ENCODE data around the gene CBARP. TPM values are rescaled to one million over a fixed set of nuclear protein-coding genes. Genes with fewer than 3 reads are reported as not detected.

Gene CBARP
- total and polyA plus RNA-seq, 2 of the 13 experiments (the other 11 are each of a cell fraction or from before 2014, with no cell fraction given) = 1.2 to 1.4 TPM

DNA sequence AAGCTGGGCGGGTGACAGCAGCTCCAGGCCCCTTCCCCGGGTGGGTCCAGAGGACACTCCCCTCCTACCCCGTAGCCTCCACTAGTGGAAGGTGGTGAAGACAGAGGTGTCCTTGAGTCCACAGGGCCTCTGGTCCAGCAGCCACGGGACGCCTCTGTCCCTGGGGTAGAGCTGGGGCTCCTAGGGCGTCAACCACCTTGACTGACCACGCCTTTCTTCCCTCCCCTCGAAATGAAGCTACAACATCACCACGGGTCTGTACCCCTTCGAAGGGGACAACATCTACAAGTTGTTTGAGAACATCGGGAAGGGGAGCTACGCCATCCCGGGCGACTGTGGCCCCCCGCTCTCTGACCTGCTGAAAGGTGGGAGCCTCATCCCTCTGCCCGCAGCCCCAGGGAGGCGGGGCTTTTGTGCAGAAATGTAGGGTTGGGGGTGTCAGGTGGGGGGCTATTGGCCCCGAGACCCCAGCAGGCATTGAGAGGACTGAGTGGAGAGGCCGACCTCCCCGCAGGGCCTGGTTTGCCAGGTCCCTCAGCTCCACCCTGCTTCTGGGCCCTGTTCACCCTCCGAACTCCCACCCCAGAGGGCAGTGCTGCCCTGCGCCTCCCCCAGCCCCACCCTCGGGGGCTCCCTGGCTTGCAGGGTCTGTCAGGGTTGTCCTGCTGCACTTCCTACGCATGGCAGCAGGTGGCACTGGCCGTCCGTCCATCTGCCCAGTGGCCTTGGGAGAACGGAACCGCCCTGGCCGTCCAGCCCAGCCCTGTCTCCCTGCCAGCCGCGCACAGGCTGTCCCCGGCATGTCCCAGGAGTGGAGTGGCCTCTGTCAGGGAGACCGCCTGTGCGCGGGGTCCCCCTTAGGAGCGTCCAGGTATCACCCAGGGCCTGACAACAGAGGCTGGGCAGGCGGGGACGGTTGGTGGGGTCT is 16.6 kb downstream of the CBARP start (continued):
- TF ChIP-seq, protein P1, sequence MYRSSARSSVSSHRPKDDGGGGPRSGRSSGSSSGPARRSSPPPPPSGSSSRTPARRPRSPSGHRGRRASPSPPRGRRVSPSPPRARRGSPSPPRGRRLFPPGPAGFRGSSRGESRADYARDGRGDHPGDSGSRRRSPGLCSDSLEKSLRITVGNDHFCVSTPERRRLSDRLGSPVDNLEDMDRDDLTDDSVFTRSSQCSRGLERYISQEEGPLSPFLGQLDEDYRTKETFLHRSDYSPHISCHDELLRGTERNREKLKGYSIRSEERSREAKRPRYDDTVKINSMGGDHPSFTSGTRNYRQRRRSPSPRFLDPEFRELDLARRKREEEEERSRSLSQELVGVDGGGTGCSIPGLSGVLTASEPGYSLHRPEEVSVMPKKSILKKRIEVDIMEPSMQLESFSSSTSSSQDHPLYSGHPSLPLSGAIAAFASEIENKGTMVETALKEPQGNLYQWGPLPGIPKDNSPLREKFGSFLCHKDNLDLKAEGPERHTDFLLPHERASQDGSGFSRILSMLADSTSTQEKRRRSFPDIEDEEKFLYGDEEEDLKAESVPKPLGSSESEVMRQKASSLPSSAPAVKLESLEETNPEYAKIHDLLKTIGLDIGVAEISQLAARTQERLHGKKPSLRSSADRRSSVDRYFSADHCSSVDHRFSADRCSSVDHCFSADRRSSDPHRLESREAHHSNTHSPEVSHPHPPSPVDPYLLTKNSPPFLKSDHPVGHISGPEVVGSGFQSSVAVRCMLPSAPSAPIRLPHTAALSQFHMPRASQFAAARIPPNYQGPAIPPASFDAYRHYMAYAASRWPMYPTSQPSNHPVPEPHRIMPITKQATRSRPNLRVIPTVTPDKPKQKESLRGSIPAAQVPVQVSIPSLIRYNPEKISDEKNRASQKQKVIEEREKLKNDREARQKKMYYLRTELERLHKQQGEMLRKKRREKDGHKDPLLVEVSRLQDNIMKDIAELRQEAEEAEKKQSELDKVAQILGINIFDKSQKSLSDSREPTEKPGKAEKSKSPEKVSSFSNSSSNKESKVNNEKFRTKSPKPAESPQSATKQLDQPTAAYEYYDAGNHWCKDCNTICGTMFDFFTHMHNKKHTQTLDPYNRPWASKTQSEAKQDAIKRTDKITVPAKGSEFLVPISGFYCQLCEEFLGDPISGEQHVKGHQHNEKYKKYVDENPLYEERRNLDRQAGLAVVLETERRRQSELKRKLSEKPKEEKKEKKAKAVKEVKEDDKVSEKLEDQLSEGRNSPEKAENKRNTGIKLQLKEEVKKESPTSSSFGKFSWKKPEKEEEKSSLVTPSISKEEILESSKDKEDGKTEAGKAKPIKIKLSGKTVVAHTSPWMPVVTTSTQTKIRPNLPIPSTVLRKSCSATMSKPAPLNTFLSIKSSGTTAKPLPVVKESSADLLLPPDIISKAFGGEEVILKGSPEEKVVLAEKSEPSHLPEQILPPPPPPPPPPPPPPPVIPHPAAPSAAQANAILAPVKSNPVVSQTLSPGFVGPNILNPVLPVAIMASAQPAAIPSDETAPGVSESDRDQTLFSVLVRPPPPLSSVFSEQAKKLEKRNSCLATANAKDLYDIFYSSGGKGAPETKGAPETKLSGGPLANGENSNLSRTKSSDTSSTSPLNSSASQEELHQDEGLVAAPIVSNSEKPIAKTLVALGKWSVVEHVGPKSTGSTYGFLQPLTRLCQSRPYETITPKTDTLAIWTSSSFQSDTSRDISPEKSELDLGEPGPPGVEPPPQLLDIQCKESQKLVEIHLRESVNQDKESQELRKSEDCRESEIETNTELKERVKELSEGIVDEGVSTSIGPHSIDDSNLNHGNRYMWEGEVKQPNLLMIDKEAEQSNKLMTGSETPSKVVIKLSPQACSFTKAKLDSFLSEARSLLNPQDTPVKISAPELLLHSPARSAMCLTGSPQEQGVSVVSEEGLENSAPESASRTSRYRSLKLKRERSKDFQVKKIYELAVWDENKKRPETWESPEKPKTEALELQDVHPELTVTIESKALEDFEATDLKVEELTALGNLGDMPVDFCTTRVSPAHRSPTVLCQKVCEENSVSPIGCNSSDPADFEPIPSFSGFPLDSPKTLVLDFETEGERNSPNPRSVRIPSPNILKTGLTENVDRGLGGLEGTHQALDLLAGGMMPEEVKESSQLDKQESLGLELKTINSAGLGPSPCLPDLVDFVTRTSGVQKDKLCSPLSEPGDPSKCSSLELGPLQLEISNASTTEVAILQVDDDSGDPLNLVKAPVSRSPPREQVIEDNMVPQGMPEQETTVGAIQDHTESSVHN (CRISPR knock-in tag; IDR thresholded peaks at IDR 0.05) = no peak
- no peak for TF ChIP-seq CENPX (CRISPR knock-in tag; IDR thresholded peaks at IDR 0.05)
- TF ChIP-seq ZNF547 (CRISPR knock-in tag; IDR thresholded peaks at IDR 0.05) = no peak
- 0 out of 2 replicates have a peak, but pooled peaks have one; percentile 19 for TF ChIP-seq ZNF501 (CRISPR knock-in tag; IDR thresholded peaks at IDR 0.05)
- TF ChIP-seq, protein P2, sequence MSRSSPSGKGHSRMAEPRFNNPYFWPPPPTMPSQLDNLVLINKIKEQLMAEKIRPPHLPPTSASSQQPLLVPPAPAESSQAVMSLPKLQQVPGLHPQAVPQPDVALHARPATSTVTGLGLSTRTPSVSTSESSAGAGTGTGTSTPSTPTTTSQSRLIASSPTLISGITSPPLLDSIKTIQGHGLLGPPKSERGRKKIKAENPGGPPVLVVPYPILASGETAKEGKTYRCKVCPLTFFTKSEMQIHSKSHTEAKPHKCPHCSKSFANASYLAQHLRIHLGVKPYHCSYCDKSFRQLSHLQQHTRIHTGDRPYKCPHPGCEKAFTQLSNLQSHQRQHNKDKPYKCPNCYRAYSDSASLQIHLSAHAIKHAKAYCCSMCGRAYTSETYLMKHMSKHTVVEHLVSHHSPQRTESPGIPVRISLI (CRISPR knock-in tag; IDR thresholded peaks at IDR 0.05; ENCODE audit: borderline replicate concordance) = no peak
- TF ChIP-seq, protein P3, sequence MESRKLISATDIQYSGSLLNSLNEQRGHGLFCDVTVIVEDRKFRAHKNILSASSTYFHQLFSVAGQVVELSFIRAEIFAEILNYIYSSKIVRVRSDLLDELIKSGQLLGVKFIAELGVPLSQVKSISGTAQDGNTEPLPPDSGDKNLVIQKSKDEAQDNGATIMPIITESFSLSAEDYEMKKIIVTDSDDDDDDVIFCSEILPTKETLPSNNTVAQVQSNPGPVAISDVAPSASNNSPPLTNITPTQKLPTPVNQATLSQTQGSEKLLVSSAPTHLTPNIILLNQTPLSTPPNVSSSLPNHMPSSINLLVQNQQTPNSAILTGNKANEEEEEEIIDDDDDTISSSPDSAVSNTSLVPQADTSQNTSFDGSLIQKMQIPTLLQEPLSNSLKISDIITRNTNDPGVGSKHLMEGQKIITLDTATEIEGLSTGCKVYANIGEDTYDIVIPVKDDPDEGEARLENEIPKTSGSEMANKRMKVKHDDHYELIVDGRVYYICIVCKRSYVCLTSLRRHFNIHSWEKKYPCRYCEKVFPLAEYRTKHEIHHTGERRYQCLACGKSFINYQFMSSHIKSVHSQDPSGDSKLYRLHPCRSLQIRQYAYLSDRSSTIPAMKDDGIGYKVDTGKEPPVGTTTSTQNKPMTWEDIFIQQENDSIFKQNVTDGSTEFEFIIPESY (CRISPR knock-in tag; IDR thresholded peaks at IDR 0.05) = peak; percentile 94
- 0 out of 2 replicates have a peak, but pooled peaks have one; percentile 29 for TF ChIP-seq ARNT2 (CRISPR knock-in tag; IDR thresholded peaks at IDR 0.05; ENCODE audit: low read depth)
- TF ChIP-seq, protein P4, sequence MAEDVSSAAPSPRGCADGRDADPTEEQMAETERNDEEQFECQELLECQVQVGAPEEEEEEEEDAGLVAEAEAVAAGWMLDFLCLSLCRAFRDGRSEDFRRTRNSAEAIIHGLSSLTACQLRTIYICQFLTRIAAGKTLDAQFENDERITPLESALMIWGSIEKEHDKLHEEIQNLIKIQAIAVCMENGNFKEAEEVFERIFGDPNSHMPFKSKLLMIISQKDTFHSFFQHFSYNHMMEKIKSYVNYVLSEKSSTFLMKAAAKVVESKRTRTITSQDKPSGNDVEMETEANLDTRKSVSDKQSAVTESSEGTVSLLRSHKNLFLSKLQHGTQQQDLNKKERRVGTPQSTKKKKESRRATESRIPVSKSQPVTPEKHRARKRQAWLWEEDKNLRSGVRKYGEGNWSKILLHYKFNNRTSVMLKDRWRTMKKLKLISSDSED (CRISPR knock-in tag; IDR thresholded peaks at IDR 0.05) = no peak
- TF ChIP-seq TCF7 (IDR thresholded peaks at IDR 0.05; ENCODE audit: low read depth) = no peak
- no peak for TF ChIP-seq ONECUT2 (CRISPR knock-in tag; IDR thresholded peaks at IDR 0.05)
- TF ChIP-seq, protein P5, sequence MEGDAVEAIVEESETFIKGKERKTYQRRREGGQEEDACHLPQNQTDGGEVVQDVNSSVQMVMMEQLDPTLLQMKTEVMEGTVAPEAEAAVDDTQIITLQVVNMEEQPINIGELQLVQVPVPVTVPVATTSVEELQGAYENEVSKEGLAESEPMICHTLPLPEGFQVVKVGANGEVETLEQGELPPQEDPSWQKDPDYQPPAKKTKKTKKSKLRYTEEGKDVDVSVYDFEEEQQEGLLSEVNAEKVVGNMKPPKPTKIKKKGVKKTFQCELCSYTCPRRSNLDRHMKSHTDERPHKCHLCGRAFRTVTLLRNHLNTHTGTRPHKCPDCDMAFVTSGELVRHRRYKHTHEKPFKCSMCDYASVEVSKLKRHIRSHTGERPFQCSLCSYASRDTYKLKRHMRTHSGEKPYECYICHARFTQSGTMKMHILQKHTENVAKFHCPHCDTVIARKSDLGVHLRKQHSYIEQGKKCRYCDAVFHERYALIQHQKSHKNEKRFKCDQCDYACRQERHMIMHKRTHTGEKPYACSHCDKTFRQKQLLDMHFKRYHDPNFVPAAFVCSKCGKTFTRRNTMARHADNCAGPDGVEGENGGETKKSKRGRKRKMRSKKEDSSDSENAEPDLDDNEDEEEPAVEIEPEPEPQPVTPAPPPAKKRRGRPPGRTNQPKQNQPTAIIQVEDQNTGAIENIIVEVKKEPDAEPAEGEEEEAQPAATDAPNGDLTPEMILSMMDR (CRISPR knock-in tag; IDR thresholded peaks at IDR 0.05) = peak; percentile 89
- TF ChIP-seq ZNF552 (CRISPR knock-in tag; IDR thresholded peaks at IDR 0.05; ENCODE audit: borderline replicate concordance) = no peak
- no peak for TF ChIP-seq SALL2 (CRISPR knock-in tag; IDR thresholded peaks at IDR 0.05)
